ENCODE data around the gene SLC13A1.

DNA sequence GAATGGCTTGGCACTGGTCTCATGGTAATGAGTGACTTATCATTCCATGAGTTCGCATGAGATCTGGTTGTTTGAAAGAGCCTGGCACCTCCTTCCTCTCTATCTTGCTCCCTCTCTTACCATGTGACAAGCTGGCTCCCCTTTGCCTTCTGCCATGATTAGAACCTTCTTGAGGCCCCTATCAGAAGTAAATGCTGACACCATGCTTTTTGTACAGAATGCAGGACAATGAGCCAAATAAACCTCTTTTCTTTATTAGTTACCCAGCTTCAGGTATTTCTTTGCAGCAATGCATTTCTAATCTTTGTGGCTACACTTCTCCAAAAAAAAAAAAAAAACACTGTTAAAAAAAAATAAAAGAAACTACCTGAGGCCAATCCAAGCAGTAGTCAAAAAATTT is 17.1 kb upstream of the SLC13A1 start:
- TF ChIP-seq, protein P1, sequence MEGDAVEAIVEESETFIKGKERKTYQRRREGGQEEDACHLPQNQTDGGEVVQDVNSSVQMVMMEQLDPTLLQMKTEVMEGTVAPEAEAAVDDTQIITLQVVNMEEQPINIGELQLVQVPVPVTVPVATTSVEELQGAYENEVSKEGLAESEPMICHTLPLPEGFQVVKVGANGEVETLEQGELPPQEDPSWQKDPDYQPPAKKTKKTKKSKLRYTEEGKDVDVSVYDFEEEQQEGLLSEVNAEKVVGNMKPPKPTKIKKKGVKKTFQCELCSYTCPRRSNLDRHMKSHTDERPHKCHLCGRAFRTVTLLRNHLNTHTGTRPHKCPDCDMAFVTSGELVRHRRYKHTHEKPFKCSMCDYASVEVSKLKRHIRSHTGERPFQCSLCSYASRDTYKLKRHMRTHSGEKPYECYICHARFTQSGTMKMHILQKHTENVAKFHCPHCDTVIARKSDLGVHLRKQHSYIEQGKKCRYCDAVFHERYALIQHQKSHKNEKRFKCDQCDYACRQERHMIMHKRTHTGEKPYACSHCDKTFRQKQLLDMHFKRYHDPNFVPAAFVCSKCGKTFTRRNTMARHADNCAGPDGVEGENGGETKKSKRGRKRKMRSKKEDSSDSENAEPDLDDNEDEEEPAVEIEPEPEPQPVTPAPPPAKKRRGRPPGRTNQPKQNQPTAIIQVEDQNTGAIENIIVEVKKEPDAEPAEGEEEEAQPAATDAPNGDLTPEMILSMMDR (IDR thresholded peaks at IDR 0.05), result no peak
- TF ChIP-seq POLR2A (IDR thresholded peaks at IDR 0.05), result no peak
